CD4-positive, alpha-beta T cell treated with Interferon alpha-2 for 1 hour (primary cell): ENCODE data around the gene ATP2B2.

Experiments
- DNase-seq, 2 donors: peaks; one replicate each; pipeline ENCODE4 v3.0.0-alpha.2; 2020 to 2022

ATP2B2 gene

DNA sequence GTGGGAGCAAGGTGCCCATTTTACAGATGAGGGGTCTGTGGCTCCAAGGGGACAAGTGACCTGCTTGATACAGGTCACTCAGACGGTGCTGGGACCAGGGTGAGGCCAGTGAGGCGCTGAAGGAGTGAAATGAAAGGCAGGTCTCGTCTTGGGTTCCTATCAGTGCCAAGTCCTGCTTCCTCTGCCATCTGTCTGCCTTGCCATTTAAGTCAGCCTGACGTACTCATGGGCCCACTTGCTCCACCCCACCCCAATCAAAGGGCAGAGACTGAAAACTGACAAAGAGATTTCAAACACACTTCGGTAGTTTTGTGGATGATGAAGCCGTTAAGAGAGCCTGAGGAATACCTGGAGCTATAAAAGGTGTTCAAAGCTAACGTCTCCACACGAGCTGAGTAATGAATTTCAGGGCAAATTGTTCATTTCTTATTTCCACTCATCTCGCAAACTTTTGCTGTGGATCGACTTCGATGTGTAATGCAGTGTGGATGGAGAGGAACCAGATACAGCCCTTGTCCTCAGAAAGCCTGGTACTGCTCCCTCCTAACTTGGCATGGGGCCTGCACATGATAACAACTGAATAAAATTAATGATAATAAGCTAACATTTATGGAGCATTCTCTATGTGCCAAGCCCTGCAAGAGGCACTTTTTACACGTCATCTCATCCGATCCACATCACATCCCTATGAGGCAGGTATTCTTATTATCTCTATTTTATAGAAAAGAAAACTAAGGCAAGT, 36.6 kb downstream of the ATP2B2 start:
- no peak for DNase-seq

DNA sequence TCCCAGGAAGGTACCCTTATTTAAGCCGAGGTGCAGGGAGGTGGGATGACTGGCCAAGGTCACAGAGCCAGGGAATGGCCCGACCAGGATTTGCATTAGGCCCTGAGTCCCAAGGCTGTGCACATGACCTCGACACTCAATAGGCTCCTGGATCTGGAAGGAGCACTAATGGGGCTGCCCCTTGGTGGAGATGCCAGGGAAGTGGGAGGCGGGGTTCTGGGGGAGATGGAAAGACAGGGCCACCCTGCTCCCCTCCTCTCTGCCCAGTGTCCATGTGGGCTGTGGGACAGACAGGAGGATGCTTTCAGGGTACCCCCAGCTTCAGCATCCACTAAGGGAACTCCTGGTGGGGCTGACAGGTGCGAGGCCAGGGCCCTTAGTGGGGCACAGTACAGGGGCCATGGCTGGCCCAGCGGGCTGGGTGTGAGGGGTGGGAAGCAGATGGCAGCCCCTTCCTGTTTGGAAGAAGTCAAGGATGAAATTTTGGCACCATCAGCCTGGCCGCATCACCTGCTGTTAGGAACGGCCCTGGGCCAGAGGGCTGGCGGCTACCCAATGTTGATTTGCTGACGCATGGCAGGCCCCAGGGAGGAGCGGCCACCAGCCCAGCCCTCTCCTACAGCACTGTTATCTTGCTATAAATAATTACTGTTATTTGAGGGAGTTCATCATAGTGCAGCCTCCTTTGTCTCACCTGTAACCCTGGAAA, 37.3 kb downstream of the ATP2B2 start:
- no peak for DNase-seq

DNA sequence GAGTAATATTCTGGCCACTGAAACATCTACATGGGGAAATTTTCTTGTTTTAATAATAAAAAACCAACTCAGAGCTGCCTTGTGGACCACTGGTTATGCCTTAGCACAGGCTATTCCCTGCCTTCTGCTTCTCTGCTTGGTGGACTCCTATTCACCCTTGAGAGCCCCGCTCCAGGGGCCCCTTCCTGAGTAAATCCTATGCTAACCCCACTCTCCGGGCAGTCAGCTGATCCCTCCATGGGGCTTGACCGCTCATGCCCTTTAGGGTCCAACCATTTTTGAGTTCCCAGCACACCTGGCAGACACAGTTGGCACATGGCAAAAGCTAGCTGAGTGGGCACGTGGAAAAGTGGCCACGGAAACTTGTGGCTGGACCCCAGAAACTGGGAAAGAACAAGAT, 38.2 kb downstream of the ATP2B2 start:
- DNase-seq: no peak

DNA sequence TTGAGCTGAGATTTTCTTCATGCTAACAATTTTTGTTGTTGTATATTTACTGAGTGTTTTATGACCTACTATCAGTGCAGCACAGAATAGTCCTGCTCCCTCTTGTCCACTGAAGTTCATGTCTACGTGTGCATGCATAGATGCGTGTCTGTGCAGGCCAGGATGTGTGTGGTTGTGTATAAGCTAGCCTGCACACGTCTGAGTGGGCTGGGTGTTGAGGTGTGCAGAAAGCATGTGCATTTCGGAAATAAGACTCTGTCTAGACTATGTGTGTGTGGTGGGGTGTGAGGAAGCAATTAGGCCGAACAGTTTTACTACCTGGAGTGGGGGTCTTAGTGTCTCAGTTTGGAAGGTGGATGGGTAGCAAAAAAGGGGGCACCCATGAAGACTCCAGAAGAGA, 39.2 kb downstream of the ATP2B2 start:
- no peak for DNase-seq

DNA sequence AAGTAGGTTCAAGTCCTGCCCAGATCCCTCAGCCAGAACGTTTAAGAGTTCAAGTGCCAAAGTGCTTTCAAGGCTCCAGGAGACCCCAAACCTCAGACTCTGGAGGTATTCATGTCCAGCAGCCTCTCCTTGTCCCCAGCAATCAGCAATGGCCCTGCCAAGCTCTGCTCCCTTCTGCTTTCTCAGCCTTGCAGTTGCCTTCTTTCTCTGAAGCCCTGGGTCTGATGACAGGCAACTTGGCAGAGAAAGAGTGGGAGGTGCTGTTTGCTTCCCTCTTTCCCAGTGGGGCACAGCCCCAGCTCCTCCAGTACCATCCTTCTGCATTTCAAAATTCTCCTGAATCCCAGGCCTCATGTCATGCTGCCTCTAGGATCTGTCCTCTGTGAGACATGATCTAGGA, 40.2 kb downstream of the ATP2B2 start:
- DNase-seq: no peak

DNA sequence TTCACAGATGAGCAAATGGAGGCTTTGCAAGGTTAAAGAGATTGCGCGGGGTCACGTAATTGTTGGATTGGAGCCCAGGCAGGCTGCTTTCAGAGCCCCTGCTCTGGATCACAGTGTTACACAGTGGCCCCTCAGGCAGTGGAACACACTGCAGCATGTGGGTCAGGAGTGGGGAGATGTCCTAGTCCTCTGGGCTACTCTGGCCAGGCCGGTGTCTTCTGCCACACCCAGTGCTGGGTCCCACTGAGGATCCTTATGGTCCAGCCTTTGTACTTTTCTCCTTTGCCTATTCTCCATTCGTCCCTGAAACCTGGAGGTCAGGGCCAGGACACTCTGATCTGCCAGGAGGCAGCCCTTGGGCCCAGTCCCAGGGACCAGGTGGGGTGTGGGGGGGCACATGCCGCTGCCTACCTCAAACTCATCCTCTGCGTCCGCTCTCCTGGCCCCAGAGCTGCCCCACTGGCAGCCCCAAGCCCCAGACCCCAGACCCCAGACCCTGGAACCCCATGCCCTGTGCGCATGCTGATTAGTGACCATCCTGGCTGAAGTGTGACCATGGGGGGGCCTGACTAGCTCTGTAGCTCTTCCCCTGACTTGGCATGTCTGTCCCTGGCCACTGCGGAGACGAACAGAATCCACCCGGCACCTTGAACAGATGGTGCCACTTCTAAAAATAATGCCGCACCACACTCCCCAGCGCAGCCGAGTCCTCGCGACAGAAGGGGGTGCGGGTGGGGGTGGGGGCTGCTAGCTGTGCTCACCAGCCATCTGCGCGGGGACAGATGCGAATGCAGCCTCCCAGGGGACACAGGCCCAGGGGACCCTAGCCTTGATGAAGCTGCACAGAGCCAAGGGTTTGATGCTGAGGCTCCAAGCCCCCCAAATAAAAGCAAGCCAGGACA, 41.6 kb downstream of the ATP2B2 start:
- DNase-seq: no peak

DNA sequence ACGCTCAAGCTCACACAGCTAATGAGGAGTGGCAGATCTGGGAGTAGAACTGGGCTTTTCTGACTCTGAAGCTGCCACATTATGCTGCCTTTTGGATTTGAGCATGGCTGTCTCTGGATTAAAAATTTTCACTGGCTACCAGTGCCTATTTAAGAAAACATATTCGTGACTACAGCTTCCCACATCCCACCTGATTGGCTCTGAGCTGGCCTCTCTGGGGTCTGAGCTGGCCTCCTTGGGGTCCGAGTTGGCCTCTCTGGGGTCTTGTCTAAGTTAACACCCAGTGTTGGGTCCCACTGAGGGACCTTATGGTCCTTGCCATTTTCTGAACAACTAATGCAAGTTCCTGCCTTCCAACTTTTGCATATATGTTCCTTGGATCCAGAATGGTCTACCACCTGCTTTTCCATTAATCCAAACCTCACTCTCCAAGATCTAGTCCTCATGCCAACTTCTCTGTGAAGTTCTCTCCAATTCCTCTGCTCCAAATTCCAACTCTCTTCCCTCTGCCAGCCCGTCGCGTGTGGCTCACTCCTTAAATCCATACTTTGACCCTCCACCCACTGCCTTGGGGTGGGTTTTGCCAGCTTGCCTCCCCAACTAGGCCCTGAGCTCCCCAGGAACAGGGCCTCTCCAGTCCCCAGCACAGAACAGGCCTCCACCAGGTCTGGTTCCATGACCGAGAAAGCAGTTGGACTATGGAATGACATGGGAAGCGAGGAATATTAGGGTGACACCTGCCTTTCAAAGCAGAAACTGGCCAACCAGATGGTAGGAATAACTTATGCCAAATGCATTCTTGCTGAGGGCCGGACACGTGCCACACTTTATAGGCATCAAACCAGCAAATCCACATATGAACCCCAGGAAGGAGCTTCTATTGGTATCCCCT, 42.5 kb downstream of the ATP2B2 start:
- DNase-seq: no peak

DNA sequence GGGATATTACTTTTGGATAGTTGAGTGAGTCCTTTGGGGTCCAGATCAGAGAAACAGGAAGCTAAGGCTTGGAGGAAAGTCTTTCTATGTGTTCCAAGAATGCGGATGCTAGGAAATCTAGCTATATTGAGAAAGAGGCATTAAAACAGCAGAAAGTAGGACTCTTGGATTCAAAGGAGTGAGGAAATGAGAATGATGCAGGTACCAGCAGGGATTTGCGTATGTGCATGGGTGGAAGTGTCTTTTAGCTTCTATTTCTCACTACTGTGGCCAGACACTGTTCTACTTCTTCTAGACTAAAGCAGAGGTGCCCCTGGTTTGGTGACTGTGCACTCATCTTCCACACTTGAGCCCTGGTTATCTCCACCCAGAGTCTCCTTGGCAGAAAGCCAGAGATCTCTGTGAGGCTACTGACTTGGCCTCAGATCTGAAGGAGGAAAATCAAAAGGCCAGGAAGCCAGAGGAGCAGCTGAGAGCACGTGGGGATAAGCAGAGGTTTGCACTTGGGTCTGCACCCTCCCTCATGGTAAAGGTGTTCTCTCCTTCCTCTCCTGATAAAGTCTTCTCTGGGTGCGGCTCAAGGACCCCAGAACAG, 44.3 kb downstream of the ATP2B2 start:
- no peak for DNase-seq

DNA sequence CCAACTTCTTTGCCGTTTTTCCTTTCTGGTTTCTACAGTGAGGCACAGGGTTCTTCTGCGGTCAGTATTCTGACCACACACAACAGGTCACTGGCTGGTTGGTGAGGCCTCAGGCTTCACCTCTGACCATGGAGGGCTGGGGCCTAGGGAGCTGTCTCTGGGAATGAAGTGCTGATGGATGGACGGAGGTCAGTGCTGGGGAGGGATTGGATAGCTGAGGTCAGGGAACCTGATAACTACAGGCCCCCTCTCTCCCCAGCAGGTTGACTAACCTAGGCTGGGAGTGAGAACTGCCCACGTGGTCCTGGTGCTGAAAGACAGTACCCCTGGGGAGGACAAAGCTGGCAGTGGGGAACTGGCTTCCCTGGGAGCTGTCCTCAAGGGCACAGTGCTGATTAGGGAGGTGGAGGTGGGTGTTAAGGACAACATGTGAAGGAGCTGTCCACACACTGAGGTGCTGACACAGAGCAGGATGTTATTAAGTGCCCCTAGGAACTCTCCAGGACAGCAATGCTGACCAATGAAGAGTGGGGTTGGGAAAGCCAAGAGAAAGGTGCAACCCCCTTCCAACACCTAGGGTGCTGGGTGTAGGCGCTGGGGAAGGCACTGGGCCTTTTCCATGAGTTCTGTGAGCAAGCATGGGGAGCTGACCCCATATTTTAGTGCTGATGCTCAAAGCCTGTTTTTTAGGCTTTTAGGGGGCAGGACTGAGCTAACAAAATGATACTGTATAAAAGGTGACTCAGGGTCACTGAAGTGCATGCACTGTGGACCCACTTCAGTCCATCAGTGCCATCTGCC, 45.2 kb downstream of the ATP2B2 start:
- DNase-seq: peak; percentile 38 to 65

DNA sequence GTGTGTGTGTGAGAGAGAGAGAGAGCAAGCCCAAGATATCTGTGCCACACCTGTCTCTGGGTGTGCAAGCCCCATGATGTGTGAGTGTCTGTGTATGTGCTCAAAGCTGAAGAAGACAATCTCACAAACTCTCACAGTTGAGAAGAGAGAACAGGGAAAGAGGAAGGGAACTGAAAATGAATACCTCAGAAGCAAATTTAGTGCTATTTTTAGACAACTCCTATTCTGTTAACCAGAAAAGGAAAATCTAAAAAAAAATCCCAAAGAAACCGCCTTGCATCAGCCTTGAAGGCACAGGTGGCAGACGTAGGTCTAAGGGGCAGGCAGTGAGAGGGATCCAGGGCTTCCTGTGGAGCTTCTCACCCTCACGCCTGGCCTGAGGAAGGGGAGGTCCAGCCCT, 47.8 kb downstream of the ATP2B2 start:
- DNase-seq: no peak

DNA sequence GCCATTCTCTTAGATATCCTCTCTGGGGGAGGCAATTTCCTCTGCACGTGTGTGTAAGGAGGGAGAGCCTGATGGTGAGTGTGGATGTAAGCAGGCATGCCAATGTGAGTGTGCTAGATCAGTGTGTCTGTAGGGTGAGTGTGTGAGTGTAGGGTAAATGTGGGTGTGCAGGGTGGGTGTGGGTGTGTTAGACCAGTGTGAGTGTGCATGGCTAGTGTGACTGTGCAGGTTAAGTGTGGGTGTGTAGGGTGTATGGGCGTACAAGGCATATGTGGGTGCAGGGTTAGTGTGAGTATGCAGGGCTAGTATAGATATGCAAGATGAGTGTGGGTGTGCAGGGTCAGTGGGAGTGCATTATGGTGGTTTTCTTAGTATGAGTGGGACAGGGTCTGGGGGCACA, 48.4 kb downstream of the ATP2B2 start:
- no peak for DNase-seq

DNA sequence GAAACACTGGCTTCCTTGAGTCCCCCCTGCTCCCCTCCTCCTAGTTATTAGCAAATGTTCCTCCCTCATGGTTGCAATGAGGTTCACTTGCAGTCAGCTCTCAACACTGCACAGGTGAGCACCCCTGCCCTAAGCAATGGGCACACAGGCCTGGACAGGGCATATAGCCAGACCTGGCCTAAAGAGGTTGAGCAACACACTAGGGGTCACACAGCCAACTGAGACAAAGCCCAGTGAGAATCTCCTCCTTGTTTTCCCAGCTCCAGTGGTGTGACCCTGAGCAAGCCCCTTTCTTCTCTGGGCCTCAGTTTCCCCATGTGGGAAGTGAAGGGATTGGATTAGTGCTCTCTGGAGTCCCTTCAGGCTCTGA, 49.9 kb downstream of the ATP2B2 start:
- DNase-seq: no peak

DNA sequence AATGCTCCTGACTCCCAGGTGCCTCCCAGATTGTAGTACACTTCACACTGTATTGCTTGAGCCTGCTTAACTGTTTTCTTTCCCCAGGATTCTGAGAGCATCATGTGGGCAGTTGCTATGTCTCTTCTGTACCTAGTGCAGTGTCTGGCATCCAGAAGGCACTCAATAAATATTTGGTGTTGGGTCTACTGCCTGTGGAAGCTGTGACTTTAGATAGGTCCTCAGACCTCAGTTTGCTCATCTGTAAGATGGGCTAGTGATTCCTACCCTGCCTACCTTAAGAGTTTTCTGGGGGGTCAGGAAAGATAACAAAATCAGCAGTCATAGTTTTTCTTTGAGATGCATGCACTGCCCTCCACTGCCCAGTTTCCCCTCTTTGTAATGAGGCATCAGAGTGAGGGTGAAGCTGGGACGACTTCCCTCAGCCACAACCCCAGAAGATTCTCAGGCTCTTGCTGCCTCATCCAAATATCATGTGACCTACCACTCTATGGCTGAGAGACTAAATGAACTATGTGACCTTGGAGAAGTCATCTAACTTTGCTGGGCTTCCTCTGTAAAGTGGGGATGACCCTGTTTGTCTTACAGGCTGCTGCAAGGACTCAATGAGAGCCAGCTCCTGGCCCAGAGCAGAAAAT, 50.4 kb downstream of the ATP2B2 start:
- no peak for DNase-seq

DNA sequence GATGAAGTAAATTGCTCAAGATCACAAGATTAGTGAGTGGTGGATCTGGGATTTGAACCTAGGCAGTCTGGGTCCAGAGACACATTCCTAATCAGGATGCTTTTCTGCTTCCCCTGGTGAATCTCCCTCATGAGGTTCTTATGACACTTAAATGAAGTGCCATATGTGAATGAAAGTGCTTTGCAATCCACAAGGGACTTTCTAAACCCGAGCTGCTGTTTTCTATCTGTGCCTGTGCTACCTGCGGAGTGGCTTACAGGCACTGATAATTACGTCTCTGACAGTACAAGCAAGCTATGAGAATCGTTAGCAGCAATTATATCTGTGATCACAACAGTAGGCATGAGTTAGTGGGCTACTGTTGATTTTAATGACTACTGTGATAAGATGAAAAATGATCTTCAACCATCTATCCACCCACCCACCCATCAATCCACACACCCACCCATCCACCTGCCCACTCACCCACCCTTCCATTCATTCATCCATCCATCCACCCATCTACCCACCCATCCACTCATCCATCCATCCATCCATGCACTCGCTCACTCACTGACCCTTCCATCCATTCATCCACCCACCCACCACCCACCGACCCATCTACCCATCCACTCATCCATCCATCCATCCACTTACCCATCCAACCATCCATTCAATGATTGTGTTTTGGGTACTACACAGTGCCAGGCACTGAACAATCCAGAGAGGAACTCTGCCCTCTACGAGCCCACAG, 51.8 kb downstream of the ATP2B2 start:
- no peak for DNase-seq

DNA sequence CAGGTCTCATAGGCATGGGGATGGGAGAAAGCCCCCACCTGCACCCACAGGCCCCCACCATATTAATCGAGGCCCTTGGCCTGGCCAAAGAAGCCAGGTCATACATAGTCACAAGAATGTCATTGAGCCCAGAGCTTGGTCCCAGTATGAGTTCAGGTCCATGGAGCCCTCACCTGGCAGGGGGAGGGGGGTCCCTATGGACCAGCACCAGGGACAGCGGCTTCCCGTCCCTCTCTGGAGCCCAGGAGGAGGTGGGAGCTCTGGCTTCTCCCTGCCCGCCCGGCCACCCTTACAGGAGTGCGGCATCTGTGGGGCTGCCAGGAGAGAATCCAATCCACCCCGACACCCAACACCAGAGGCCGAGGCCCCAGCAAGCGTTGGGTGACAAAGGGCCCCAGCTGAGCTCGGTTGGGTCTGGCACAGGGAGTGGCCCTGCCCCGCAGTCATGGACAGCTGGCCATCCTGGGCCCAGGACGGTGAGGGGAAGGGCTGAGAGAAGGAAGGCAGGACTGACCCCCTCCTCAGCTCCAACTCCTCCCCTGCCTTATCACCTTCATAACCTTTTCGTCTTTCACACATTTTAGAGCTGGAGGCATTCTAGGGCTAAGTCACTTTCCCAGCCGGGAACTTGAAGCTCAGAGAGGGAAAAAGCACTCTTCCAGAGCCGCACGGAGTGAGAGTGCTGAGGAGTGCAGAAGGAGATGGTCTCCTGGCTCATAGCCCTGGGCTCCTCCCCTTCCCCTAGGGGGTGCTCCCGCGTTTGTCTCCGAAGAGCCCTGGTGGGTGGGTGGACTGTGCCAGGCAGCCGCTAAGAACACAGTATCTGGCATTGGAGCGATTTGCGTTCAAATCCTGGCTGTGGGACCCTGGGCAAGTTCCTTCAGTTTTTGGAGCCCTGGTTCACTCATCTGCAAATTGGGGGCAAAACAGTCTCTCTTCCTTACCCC, 54.6 kb downstream of the ATP2B2 start:
- DNase-seq: no peak

DNA sequence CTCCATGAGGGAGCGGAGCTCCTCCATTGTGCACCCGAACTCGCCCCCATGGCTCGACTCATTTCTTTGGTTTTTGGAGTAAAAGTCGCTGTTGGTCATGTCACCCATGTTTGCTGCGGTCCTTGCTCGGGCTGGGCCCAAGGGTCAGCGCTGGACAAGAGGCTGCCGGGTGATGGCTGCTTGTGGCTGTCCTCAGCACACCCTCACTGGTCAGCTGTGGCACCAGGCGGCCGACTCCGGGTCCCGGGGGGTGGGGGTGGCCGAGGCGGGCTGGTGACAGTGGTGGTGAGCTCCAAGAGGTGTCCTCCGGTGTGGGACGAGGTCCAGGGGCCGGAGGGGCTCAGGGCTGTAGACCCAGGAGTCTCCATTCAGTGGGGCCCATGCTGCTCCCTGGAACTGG, 56.0 kb downstream of the ATP2B2 start:
- DNase-seq: no peak

DNA sequence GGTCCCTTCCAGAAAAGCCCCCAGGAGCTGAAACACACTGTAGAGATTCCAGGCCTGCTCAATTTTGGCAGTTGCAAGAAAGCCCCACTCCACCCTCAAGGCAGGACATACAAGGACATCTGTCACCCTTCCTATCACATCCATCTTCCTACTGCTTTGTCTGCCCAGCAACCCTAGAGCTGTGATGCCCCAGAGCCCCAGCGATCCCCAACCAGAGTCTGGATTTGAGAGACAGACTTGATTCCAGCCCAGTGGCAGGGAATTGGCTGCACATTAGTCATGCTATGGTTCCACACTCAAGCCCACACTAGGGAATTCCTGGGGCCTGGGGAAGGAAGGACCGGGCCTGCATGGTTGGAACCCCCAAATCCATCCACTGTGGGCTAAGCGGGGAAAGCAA, 56.8 kb downstream of the ATP2B2 start:
- no peak for DNase-seq

DNA sequence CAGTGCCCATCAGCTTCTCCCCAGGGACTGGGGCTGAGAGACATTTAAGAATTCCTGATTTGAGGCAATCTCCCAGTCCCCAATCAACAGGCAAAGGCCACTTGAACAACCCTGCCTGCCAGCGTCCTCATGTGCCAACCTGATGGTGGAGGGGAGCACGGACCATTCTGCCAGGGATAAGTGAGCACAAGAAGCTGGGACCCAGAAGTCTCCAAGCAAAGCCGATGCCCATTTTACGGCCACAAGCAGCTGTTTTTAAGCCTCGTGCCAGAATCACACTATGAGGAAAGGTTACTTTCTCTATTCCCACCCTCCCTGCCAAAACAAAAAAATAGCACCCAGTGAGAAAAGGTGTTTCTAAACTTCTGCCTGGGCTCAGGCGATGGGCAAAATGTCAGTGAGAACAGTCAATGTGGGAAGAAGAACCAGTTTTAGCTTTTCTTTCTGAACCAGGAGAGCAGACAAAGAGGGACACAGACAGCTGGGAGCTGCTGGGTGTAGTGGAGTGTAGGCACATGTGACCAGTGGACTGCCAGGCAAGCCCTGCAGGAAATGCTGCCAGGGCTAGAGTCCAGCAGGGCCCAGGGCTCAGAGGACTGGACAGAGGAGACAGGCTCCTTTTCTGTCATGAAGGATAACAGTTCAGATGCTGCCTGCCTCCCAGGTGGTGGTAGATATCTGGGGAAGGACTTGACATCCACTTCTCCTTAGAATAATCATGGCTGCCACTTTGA, 57.7 kb downstream of the ATP2B2 start:
- no peak for DNase-seq
